ENCODE measurements around the gene CD36. TPM values are rescaled to one million over a fixed set of nuclear protein-coding genes. Genes with fewer than 3 reads are reported as not detected.
"Not testable (repeated sequence)": the region's sequence is repeated elsewhere in the genome, so short reads cannot be mapped to it uniquely, and the experiment has no call there.

Gene CD36
- total RNA-seq, 1 experiment from 2014 or later = not detected

- H3K9me3 ChIP-seq = no peaks in the 10 kb centered on the region
- no peak for DNase-seq
- H3K27me3 ChIP-seq = no peaks in the 10 kb centered on the region
- H3K36me3 ChIP-seq = no peaks in the 10 kb centered on the region
- H3K4me3 ChIP-seq = no peak overlapping the region
Measured at GRCh38 chr7:80662252-80662651, 23.8 kb downstream of the CD36 start.

DNA sequence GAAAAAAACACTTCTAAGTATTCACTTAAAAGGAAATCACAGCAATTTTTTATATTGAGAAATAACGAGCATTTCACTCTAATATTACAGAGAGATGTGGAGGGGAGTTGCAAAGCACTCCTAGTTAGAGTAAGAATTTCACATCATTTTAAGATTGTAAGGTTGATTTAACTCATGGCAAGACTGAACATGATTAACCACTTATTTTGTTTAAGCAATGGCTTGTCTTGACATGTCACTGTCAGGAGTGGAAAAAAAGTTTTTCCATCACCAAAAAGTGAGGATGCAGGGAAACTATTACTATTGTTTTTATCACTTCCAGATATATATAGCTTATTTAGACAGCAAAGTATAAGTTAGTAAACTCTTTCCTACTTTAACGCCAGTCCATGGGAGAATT is 27.1 kb downstream of the CD36 start:
- H3K4me3 ChIP-seq = no peak overlapping the region
- H3K9me3 ChIP-seq = no peaks in the 10 kb centered on the region
- no peaks in the 10 kb centered on the region for H3K27me3 ChIP-seq
- DNase-seq = no peak
- no peaks in the 10 kb centered on the region for H3K36me3 ChIP-seq

DNA sequence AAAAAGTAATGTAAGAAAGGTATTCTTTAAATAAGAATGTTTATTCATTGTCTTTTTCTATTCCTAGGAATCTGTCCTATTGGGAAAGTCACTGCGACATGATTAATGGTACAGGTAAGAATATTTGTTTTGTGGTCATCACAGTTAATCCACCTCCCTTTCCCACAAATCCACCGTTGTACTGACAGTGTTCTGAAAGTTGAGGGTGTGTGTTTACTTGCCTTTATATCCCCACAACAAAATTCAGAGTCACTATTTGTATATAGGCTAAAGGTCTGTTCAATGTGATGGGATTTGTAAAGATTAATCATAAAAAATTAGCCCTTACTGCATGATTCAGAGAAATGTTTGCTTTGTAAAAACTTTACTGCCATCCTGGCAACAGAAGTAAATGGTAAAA is 27.9 kb downstream of the CD36 start:
- DNase-seq = no peak

DNA sequence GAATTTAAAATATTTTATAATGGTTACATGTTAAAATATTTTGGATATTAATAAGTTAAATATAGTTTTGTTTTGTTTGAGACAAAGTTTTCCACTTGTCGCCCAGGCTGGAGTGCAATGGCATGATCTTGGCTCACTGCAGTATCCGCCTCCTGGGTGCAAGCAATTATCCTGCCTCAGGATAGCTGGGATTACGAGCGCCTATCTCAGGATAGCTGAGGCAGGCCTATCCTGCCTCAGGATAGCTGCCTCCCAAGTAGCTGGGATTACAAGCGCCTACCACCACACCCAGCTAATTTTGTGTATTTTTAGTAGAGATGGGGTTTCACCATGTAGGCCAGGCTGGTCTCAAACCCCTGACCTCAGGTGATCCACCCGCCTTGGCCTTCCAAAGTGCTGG is 30.9 kb downstream of the CD36 start:
- not testable (repeated sequence) for H3K4me3 ChIP-seq, H3K9me3 ChIP-seq, DNase-seq, H3K27me3 ChIP-seq, H3K36me3 ChIP-seq

More for the DNA sequence above, 27.9 kb downstream of the CD36 start:
- no peaks in the 10 kb centered on the region for H3K27me3 ChIP-seq
- no peaks in the 10 kb centered on the region for H3K9me3 ChIP-seq
- H3K4me3 ChIP-seq = no peak overlapping the region
- no peaks in the 10 kb centered on the region for H3K36me3 ChIP-seq

- Histone ChIP-seq H3K27me3 (no peaks in the 10 kb centered on the region), H3K9me3 (no peaks in the 10 kb centered on the region), H3K4me3 (no peak overlapping the region), H3K36me3 (no peaks in the 10 kb centered on the region)
- no peak for DNase-seq
Measured at GRCh38 chr7:80671744-80672143, 33.3 kb downstream of the CD36 start.

DNA sequence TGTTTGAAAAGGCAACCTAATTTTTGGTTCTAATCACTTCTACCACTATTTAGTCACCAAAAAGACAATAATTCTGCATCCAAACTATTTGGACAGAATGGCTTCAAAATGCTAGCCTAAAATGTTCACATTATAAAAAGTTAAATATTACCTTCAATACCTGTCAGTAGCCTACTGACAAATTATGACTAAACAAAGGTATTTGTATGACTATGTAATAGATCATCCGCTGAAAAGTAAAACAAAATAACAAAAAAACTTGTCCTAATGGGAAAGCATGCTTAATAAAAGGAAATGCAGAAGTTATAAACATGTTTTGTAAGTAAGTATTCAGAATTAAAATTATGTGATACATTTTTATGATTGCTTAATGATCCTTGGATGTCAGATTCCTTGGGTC is 36.6 kb downstream of the CD36 start:
- H3K4me3 ChIP-seq = no peak overlapping the region
- no peak for DNase-seq
- H3K36me3 ChIP-seq = no peaks in the 10 kb centered on the region

GRCh38 chr7:80676404-80676803 is 38.0 kb downstream of the CD36 start:
- DNase-seq = no peak
- H3K27me3 ChIP-seq = no peaks in the 10 kb centered on the region
- no peaks in the 10 kb centered on the region for H3K9me3 ChIP-seq
- H3K36me3 ChIP-seq = no peaks in the 10 kb centered on the region
- no peak overlapping the region for H3K4me3 ChIP-seq

More for the DNA sequence above, 36.6 kb downstream of the CD36 start:
- no peaks in the 10 kb centered on the region for H3K27me3 ChIP-seq
- H3K9me3 ChIP-seq = no peaks in the 10 kb centered on the region

- no peaks in the 10 kb centered on the region for H3K27me3 ChIP-seq
- H3K36me3 ChIP-seq = no peaks in the 10 kb centered on the region
- DNase-seq = no peak
- no peaks in the 10 kb centered on the region for H3K9me3 ChIP-seq
- no peak overlapping the region for H3K4me3 ChIP-seq
Measured at GRCh38 chr7:80677629-80678028, 39.2 kb downstream of the CD36 start.

DNA sequence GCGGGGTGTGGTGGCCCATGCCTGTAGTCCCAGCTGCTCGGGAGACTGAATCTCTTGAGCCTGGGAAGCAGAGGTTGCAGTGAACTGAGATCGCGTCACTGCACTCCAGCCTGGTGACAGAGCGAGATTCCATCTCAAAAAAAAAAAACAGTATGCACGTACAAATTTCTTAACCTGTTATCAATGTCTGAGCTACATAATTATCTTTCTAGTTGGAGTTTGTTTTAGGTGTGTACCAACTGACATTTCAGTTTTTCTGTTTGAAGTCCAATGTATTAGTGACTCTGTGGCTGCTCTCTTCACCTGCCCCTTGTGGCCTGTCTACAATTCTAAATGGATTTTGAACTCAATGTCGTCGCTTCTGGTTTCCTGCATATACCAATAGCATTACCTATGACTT is 40.3 kb downstream of the CD36 start:
- Histone ChIP-seq H3K4me3 (no peak overlapping the region), H3K36me3 (no peaks in the 10 kb centered on the region), H3K9me3 (no peaks in the 10 kb centered on the region), H3K27me3 (no peaks in the 10 kb centered on the region)
- DNase-seq = no peak

DNA sequence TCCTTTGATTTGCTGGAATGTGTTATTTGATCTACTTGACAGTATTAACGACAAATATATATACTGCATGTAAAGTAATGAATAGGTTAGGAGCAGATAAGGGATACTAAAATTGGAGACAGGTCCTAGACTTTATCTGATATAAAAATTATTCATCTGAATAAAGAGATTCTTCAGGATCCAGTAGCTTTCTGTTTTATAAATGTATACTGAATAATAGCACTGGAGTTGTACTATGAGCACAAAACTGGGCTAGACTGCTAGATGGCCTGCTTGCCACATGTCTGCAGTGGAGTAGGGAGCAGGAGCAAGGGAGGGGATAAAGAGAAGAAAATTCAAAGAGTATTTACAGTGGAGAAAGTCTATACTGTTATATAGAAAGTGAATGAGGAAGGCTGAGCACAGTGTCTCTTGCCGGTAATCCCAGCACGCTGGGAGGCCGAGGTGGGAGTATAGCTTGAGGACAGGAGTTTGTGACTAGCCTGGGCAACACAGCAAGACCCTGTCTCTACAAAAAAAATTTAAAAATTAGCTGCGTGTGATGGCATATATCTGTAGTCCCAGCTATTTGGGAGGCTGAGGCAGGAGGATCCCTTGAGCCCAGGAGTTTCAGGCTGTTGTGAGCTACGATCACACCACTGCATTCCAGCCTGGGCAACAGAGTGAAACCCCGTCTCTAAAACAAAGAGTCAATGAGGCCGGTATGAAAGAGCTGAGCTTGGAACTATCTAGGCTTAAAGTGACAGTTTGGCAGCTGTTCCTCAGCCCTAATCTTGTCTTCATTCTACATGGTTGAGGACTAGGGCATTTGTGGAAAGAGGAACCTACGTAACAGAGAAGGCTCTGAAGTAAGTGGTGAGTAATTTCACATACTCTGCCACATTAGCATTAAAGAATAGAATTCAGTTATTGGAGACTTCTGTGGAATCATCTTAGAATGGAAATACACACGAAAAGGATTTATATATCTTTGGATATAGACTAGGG is 41.8 kb downstream of the CD36 start:
- Histone ChIP-seq H3K36me3 (no peaks in the 10 kb centered on the region), H3K27me3 (no peaks in the 10 kb centered on the region)
- DNase-seq = no peak

DNA sequence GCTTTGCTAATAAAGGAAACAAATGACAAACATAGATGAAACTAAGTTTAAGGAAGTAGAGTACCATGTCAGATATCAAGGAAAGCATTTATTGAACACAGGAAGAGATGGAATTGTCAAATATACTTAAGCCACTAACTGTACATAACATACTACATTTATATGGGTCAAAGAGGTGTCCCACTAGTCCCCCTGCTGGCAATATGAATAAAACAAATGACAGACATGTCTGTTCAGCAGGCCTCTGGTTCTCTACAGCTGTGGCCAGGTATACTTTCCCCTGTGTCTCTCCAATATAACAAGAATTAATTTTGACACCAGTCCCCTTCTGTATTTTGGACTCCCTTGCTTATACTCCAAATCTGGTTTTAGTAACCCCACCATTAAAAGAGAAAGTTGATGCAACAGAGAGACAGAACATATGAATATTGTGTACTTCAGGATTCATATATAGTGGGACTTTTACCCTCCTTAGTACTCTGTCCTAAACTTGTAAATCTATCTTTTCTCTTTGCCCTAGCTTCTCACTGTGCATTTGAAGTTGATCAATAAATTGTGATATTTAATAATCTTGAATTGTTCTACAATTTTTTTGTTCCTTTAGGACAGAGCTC is 42.9 kb downstream of the CD36 start:
- no peak overlapping the region for H3K4me3 ChIP-seq
- DNase-seq = no peak

More for the DNA sequence above, 41.8 kb downstream of the CD36 start:
- no peak overlapping the region for H3K4me3 ChIP-seq
- no peaks in the 10 kb centered on the region for H3K9me3 ChIP-seq

GRCh38 chr7:80682744-80683143 is 44.3 kb downstream of the CD36 start:
- H3K9me3 ChIP-seq = no peaks in the 10 kb centered on the region
- H3K27me3 ChIP-seq = no peaks in the 10 kb centered on the region
- no peak for DNase-seq
- H3K36me3 ChIP-seq = no peaks in the 10 kb centered on the region
- no peak overlapping the region for H3K4me3 ChIP-seq

More for the DNA sequence above, 42.9 kb downstream of the CD36 start:
- no peaks in the 10 kb centered on the region for H3K36me3 ChIP-seq
- no peaks in the 10 kb centered on the region for H3K9me3 ChIP-seq
- H3K27me3 ChIP-seq = no peaks in the 10 kb centered on the region

- DNase-seq = no peak
- Histone ChIP-seq H3K4me3 (no peak overlapping the region), H3K9me3 (no peaks in the 10 kb centered on the region), H3K27me3 (no peaks in the 10 kb centered on the region), H3K36me3 (no peaks in the 10 kb centered on the region)
Measured at GRCh38 chr7:80686576-80686975, 48.1 kb downstream of the CD36 start.

DNA sequence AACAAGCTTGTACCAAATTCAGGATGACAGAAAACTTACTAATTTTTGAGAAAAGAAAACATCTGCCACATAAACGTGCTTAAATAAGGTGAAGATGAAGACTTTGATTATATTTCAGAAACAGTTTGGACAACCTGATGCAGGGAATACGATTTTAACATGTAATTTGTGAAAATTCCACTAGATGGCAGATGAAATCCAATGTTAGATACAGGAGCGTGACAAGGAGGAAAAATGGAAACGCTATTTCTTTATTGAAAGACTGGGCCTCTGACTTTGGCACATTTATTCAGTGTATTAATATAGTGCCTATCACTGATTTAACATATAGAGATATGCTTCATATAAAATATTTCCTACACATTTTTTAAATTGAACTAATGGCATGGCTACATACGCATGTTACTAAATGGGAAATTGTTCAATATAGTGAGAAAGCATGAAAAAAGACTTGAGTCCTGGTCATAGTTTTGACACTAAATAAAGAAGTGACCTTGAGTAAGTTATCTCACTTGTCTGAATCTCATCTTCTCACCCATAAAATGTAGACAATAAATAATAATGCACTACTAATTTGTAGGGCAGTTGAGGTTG is 60.7 kb downstream of the CD36 start:
- DNase-seq = no peak
- H3K36me3 ChIP-seq = no peaks in the 10 kb centered on the region
- no peak overlapping the region for H3K4me3 ChIP-seq

DNA sequence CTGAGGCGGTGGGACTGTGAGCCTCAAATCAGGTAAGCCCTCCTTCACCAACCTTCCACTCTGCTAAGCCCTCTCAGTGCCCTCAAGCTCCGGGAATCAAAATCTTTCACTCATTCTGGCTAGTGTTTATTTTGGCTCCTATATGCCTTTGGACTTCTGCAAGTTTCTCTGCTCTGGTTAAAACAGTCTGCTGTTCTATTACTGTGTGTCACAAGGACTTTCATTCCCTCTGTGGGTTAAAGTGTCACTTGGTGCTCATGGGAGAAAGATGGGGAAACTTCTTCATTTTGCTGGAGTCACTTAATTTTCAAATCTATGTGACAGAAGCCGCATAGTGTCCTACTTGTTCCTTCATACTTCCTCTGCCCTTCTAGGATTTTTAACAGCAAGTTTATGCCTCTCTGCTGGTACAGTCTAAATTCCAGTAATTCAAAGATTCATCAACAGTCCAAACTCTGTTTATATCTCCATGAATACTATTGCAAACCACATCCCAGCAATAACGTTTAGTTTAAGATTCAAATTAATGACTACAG is 61.3 kb downstream of the CD36 start:
- Histone ChIP-seq H3K36me3 (no peaks in the 10 kb centered on the region), H3K9me3 (no peaks in the 10 kb centered on the region)
- no peak for DNase-seq

More for the DNA sequence above, 60.7 kb downstream of the CD36 start:
- Histone ChIP-seq H3K27me3 (no peaks in the 10 kb centered on the region), H3K9me3 (no peaks in the 10 kb centered on the region)

GRCh38 chr7:80703272-80703671 is 64.8 kb downstream of the CD36 start:
- Histone ChIP-seq H3K27me3 (no peaks in the 10 kb centered on the region), H3K9me3 (no peaks in the 10 kb centered on the region), H3K36me3 (no peaks in the 10 kb centered on the region), H3K4me3 (no peak overlapping the region)
- no peak for DNase-seq

More for the DNA sequence above, 61.3 kb downstream of the CD36 start:
- Histone ChIP-seq H3K27me3 (no peaks in the 10 kb centered on the region), H3K4me3 (no peak overlapping the region)

GRCh38 chr7:80705130-80705781 is 66.8 kb downstream of the CD36 start:
- H3K27me3 ChIP-seq = no peaks in the 10 kb centered on the region
- DNase-seq = no peak
- H3K9me3 ChIP-seq = no peaks in the 10 kb centered on the region
- H3K4me3 ChIP-seq = no peak overlapping the region
- no peaks in the 10 kb centered on the region for H3K36me3 ChIP-seq
